ENCODE data around the gene PIF1.

The PIF1 gene

GRCh38 chr15:64773606-64774005, 51.8 kb downstream of the PIF1 start:
- DNase-seq, result no peak

DNA sequence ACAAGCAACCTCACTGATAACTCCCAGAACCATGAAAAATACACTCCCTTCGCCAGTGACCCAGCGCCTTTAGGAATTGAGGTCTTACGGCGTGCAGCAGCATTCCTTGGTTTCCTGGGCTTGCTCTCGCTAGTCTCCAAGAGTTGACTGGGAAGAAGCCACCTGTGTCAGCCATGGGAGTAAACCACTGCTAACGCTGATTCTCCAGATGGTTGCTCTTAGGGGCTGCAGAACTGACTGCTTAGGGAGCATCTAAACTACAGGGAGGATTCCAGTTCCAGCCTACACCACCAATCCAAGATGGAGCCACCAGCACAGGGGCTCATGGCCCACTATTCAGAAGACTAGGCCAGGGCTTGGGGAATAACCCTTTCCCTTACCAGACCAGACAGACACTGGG, 52.5 kb downstream of the PIF1 start:
- no peak for DNase-seq

- peak; percentile 26 for DNase-seq
These were observed 53.0 kb downstream of the PIF1 start for GRCh38 chr15:64772488-64772887.

GRCh38 chr15:64770626-64771025, 54.8 kb downstream of the PIF1 start:
- DNase-seq, result no peak

- DNase-seq, result peak; percentile 34
These were observed 58.2 kb downstream of the PIF1 start for GRCh38 chr15:64767203-64767602.

DNA sequence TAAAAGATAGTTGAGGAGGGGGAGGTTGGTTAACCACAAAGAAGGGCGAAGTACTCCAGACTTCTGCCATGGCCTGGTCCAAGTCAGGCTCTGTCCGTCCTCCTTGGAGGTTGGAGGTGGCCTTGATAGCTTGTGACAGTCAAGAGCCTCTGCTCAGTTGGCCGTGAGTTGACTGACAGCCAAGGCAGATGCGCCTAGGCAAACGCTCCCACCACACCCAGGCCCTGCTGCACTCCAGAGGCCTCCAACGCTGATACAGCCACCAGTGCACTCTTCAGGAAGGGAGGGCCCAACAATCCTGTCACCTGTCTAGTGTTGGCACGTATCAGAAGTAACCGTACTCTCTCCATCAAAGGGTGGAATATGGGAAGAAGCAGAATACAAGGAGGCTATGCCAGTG, 59.4 kb downstream of the PIF1 start:
- DNase-seq, result peak; percentile 73
